Measurements from ENCODE around the gene HS6ST2.
"Not testable (repeated sequence)": the region's sequence is repeated elsewhere in the genome, so short reads cannot be mapped to it uniquely, and the experiment has no call there.

The HS6ST2 gene

GRCh38 chrX:132940727-132941327 is 17.6 kb downstream of the HS6ST2 start:
- DNase-seq (ENCODE audit: low read depth), result no peak

- DNase-seq (ENCODE audit: low read depth), result no peak
These were observed 25.3 kb downstream of the HS6ST2 start for GRCh38 chrX:132933170-132933569.

- no peak for DNase-seq (ENCODE audit: low read depth)
These were observed 34.0 kb downstream of the HS6ST2 start for GRCh38 chrX:132924426-132924825.

GRCh38 chrX:132918523-132918922 is 39.9 kb downstream of the HS6ST2 start:
- DNase-seq (ENCODE audit: low read depth), result no peak

GRCh38 chrX:132916349-132916748 is 42.1 kb downstream of the HS6ST2 start:
- DNase-seq (ENCODE audit: low read depth), result no peak

- no peak for DNase-seq (ENCODE audit: low read depth)
These were observed 48.8 kb downstream of the HS6ST2 start for GRCh38 chrX:132909643-132910042.

GRCh38 chrX:132908891-132909290 is 49.5 kb downstream of the HS6ST2 start:
- DNase-seq (ENCODE audit: low read depth), result no peak

GRCh38 chrX:132900633-132901293 is 57.7 kb downstream of the HS6ST2 start:
- DNase-seq (ENCODE audit: low read depth), result no peak

GRCh38 chrX:132887569-132887968 is 70.9 kb downstream of the HS6ST2 start:
- DNase-seq (ENCODE audit: low read depth), result no peak

- DNase-seq (ENCODE audit: low read depth), result no peak
These were observed 75.0 kb downstream of the HS6ST2 start for GRCh38 chrX:132883358-132883915.

- DNase-seq (ENCODE audit: low read depth), result not testable (repeated sequence)
These were observed 77.7 kb downstream of the HS6ST2 start for GRCh38 chrX:132880753-132881152.

GRCh38 chrX:132877954-132878536 is 80.4 kb downstream of the HS6ST2 start:
- no peak for DNase-seq (ENCODE audit: low read depth)

- no peak for DNase-seq (ENCODE audit: low read depth)
These were observed 81.7 kb downstream of the HS6ST2 start for GRCh38 chrX:132876523-132877338.

- DNase-seq (ENCODE audit: low read depth), result no peak
These were observed 82.5 kb downstream of the HS6ST2 start for GRCh38 chrX:132875650-132876522.

GRCh38 chrX:132862562-132862961 is 95.9 kb downstream of the HS6ST2 start:
- DNase-seq (ENCODE audit: low read depth), result no peak

- DNase-seq (ENCODE audit: low read depth), result no peak
These were observed 97.4 kb downstream of the HS6ST2 start for GRCh38 chrX:132861076-132861475.

GRCh38 chrX:132860200-132860599 is 98.2 kb downstream of the HS6ST2 start:
- no peak for DNase-seq (ENCODE audit: low read depth)

GRCh38 chrX:132858018-132858417 is 100.4 kb downstream of the HS6ST2 start:
- no peak for DNase-seq (ENCODE audit: low read depth)

GRCh38 chrX:132855780-132856341 is 102.6 kb downstream of the HS6ST2 start:
- no peak for DNase-seq (ENCODE audit: low read depth)

- no peak for DNase-seq (ENCODE audit: low read depth)
These were observed 105.4 kb downstream of the HS6ST2 start for GRCh38 chrX:132853040-132853439.

All from activated T-helper 1 cell treated with Interleukin-2 at 50 U/mL for 16 hours (primary cell).